Measurements from ENCODE around the gene ZNF569.

DNA sequence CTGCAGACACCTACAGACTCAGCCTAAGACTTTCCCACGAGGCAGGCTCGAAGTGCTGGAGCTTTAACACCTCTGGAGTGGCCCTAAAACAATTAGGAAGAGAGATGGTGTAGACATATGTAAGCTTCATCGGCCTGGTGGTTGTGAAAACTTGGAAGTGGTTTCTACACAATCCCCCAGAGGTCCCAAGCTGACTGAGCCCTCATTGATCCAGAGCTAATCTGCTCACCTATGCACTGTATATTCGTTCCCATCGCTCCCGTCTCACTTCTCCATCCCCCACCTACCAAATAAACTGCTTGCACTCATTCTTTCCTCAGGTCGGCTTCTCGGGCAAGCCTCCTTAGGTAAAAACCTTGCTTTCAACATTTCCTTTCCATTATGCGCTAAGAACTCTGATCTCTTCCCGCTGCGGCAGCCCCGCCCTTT is 38.7 kb upstream of the ZNF569 start:
- TF ChIP-seq GATA3 (IDR thresholded peaks at IDR 0.05; ENCODE audit: low read depth, low read length) (no peak), GATA2 (IDR thresholded peaks at IDR 0.05; ENCODE audit: low read depth, low read length) (no peak)

Data from SH-SY5Y (cell line).